Glutamatergic neuron (in vitro differentiated cells): ENCODE data around the gene FBXW8. TPM values are rescaled to one million over a fixed set of nuclear protein-coding genes. Genes with fewer than 3 reads are reported as not detected.

ENCODE experiments used
- DNase-seq: peaks from one replicate; pipeline ENCODE4 v3.0.0; 2022
- H3K27ac Mint-ChIP-seq: one replicate; pipeline ENCODE4 v1.8.0; 2020; ENCODE audit warnings: mild to moderate bottlenecking, mixed read lengths, inconsistent platforms; ENCODE audit not compliant: unreplicated experiment
- H3K27me3 Mint-ChIP-seq: one replicate; pipeline ENCODE4 v1.8.0; 2020; ENCODE audit warnings: mild to moderate bottlenecking, moderate library complexity, mixed read lengths, inconsistent platforms; ENCODE audit not compliant: unreplicated experiment
- H3K36me3 Mint-ChIP-seq: one replicate; pipeline ENCODE4 v1.8.0; 2020; ENCODE audit warnings: mild to moderate bottlenecking, mixed read lengths, inconsistent platforms; ENCODE audit not compliant: unreplicated experiment
- H3K4me1 Mint-ChIP-seq: one replicate; pipeline ENCODE4 v1.8.0; 2020; ENCODE audit warnings: mild to moderate bottlenecking, low read depth, mixed read lengths, inconsistent platforms; ENCODE audit not compliant: unreplicated experiment
- H3K4me3 Mint-ChIP-seq: one replicate; pipeline ENCODE4 v1.8.0; 2020; ENCODE audit warnings: mild to moderate bottlenecking, mixed read lengths, inconsistent platforms; ENCODE audit not compliant: unreplicated experiment
- H3K9me3 Mint-ChIP-seq: one replicate; pipeline ENCODE4 v1.8.0; 2020; ENCODE audit warnings: mild to moderate bottlenecking, moderate library complexity, mixed read lengths, inconsistent platforms; ENCODE audit not compliant: unreplicated experiment
- CTCF ChIP-seq: fragments of 200-600 bp; sonication (generic); IDR thresholded peaks from one replicate; pipeline ENCODE4 v1.5.0; 2021; ENCODE audit not compliant: partially characterized antibody, unreplicated experiment
- total RNA-seq: library from RNA; stranded (reverse); fragmentation: NEBNext Ultra II Directional; extraction: Animal tissue kit (Norgen Biotek cat#: 25700); gene quantifications from one replicate; pipeline ENCODE4 v1.2.1, GENCODE V29; 2021; ENCODE audit not compliant: unreplicated experiment

FBXW8 gene
- total RNA-seq, 1 donor from 2014 or later: 16.2 TPM

GRCh38 chr12:116901612-116902011 is 9.1 kb upstream of the FBXW8 start:
- no peaks in the 10 kb centered on the region for H3K36me3 Mint-ChIP-seq
- H3K9me3 Mint-ChIP-seq: no peaks in the 10 kb centered on the region
- DNase-seq: no peak
- no peak overlapping the region for H3K27ac Mint-ChIP-seq
- TF ChIP-seq CTCF: no peak
- H3K27me3 Mint-ChIP-seq: no peaks in the 10 kb centered on the region
- H3K4me1 Mint-ChIP-seq: peaks cover 2% of the 10 kb centered on the region
- H3K4me3 Mint-ChIP-seq: no peak overlapping the region

- DNase-seq: no peak
- TF ChIP-seq CTCF: no peak
- Mint-ChIP-seq H3K27ac (no peak overlapping the region), H3K4me3 (no peak overlapping the region), H3K9me3 (no peaks in the 10 kb centered on the region), H3K27me3 (no peaks in the 10 kb centered on the region), H3K36me3 (no peaks in the 10 kb centered on the region), H3K4me1 (peaks cover 2% of the 10 kb centered on the region)
These were observed 6.9 kb upstream of the FBXW8 start for GRCh38 chr12:116903818-116904217.

GRCh38 chr12:116906285-116906684 is 4.5 kb upstream of the FBXW8 start:
- no peak for DNase-seq
- Mint-ChIP-seq H3K9me3 (no peaks in the 10 kb centered on the region), H3K27ac (no peak overlapping the region), H3K4me3 (no peak overlapping the region), H3K27me3 (no peaks in the 10 kb centered on the region), H3K4me1 (peaks cover 2% of the 10 kb centered on the region), H3K36me3 (no peaks in the 10 kb centered on the region)
- TF ChIP-seq CTCF: no peak

- Mint-ChIP-seq H3K36me3 (no peaks in the 10 kb centered on the region), H3K27ac (no peak overlapping the region), H3K9me3 (no peaks in the 10 kb centered on the region), H3K27me3 (no peaks in the 10 kb centered on the region), H3K4me1 (peaks cover 3% of the 10 kb centered on the region), H3K4me3 (peak overlapping the region; percentile 92)
- TF ChIP-seq CTCF: no peak
- no peak for DNase-seq
These were observed 488 bp upstream of the FBXW8 start for GRCh38 chr12:116910280-116910644.

- no peaks in the 10 kb centered on the region for H3K9me3 Mint-ChIP-seq
- H3K27me3 Mint-ChIP-seq: no peaks in the 10 kb centered on the region
- TF ChIP-seq CTCF: no peak
- DNase-seq: no peak
- no peak overlapping the region for H3K4me3 Mint-ChIP-seq
- peaks cover 3% of the 10 kb centered on the region for H3K4me1 Mint-ChIP-seq
- no peaks in the 10 kb centered on the region for H3K36me3 Mint-ChIP-seq
- H3K27ac Mint-ChIP-seq: no peak overlapping the region
These were observed 4.6 kb downstream of the FBXW8 start for GRCh38 chr12:116915326-116915725.
